ENCODE measurements around the gene TMEM184B.
"Not testable (repeated sequence)": the region's sequence is repeated elsewhere in the genome, so short reads cannot be mapped to it uniquely, and the experiment has no call there.

TMEM184B gene

GRCh38 chr22:38189104-38189503 is 83.7 kb downstream of the TMEM184B start:
- Mint-ChIP-seq H3K27me3 (no peaks in the 10 kb centered on the region), H3K27ac (no peak overlapping the region), H3K9me3 (no peaks in the 10 kb centered on the region), H3K4me1 (ENCODE audit: low read depth) (peaks cover 6% of the 10 kb centered on the region), H3K36me3 (ENCODE audit: low read depth) (no peaks in the 10 kb centered on the region), H3K4me3 (no peak overlapping the region)

GRCh38 chr22:38187413-38188212 is 85.2 kb downstream of the TMEM184B start:
- Mint-ChIP-seq H3K4me3 (no peak overlapping the region), H3K4me1 (ENCODE audit: low read depth) (peaks cover 4% of the 10 kb centered on the region), H3K36me3 (ENCODE audit: low read depth) (no peaks in the 10 kb centered on the region), H3K27me3 (no peaks in the 10 kb centered on the region), H3K27ac (peak overlapping the region; percentile 28), H3K9me3 (no peaks in the 10 kb centered on the region)

DNA sequence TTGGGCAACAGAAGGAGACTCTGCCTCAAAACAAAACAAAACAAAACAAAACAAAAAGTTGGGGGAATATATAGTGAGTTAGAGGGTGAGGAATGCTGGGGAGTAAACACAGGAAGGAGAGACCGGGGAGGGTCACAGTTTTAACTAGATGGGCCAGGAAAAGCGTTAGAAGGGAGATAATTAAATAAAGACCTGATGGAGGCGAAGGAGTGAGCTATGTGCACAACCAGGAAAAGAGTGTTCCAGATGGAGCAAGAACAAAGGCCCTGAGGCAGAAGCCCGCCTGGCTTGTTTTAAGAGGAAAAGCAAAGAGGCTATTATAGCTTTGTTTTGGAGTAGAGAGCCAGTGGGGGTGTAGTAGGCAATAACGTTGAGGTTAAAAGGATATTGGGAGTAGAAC is 86.4 kb downstream of the TMEM184B start:
- Mint-ChIP-seq H3K27ac (no peak overlapping the region), H3K27me3 (no peaks in the 10 kb centered on the region), H3K9me3 (no peaks in the 10 kb centered on the region), H3K4me1 (ENCODE audit: low read depth) (peaks cover 11% of the 10 kb centered on the region), H3K36me3 (ENCODE audit: low read depth) (no peaks in the 10 kb centered on the region), H3K4me3 (no peak overlapping the region)

DNA sequence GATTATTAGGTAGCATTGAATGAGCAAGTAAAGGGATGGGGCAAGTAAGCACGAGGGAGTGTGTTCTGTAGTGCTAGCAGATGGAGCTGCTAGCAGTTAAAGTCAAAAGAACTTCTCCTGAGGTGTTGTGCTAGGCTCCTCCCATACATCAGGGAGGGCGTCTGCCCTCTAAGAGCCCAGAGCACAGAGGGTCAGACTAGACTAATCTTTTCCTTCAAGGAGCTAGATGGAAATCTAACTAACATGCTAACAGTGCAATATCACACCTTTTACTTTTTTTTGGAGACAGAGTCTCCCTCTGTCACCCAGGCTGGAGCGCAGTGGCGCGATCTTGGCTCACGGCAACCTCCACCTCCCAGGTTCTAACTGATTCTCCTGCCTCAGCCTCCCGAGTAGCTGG is 88.0 kb downstream of the TMEM184B start:
- no peak overlapping the region for H3K4me3 Mint-ChIP-seq
- H3K36me3 Mint-ChIP-seq (ENCODE audit: low read depth), result no peaks in the 10 kb centered on the region
- H3K27me3 Mint-ChIP-seq, result no peaks in the 10 kb centered on the region
- H3K27ac Mint-ChIP-seq, result no peak overlapping the region
- H3K4me1 Mint-ChIP-seq (ENCODE audit: low read depth), result peaks cover 27% of the 10 kb centered on the region
- H3K9me3 Mint-ChIP-seq, result no peaks in the 10 kb centered on the region

DNA sequence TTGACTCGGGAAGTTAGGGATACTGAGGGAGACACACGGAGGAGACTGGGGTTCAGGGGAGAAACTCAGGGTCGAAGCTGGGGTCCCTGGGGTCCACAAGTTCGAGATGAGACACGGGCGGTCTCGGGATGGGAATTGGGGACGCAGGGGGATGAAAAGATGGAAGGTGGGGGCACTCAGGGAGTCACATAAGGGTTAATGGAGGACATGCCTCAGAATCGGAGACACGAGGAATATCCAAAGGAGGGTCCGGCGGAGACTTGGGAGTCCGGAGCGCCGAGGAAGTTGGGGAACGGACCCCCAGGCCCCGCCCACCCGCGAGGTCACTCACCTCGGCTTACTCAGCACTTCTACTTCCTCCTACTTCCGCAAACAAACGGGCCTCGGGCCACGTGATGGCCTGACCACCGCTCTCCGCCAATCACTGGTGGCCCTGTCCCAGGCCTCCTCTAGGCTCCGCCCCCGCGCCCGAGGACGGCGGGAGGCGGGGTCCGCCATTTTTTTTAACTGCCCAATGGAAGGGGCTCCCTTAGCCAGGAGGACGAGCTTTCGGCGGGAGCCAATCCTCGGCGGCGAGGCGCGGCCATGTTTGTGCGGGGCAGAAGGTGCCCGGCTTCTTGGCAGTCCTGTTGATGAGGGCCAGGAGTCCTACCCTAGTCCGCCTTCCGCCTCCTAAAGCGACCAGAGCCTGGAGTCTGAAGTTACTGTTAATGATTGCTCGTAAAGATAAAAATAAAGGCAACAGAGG is 91.2 kb downstream of the TMEM184B start, which contains the start of gene PLA2G6:
Gene PLA2G6, minus strand, starts transcription at position 378 of the 748 bp plus-strand sequence. CDS start 12,404 bp downstream, outside the sequence.
- H3K9me3 Mint-ChIP-seq, result no peaks in the 10 kb centered on the region
- peak within 1 kb of the TSS; percentile 92 for H3K27ac Mint-ChIP-seq
- H3K27me3 Mint-ChIP-seq, result no peaks in the 10 kb centered on the region
- H3K36me3 Mint-ChIP-seq (ENCODE audit: low read depth), result peaks cover 4% of the 10 kb centered on the region
- peak within 1 kb of the TSS; percentile 93 for H3K4me3 Mint-ChIP-seq
- H3K4me1 Mint-ChIP-seq (ENCODE audit: low read depth), result peaks cover 51% of the 10 kb centered on the region

- H3K36me3 Mint-ChIP-seq (ENCODE audit: low read depth), result peaks cover 4% of the 10 kb centered on the region
- H3K4me1 Mint-ChIP-seq (ENCODE audit: low read depth), result peaks cover 58% of the 10 kb centered on the region
- no peaks in the 10 kb centered on the region for H3K27me3 Mint-ChIP-seq
- no peaks in the 10 kb centered on the region for H3K9me3 Mint-ChIP-seq
- peak overlapping the region; percentile 92 for H3K27ac Mint-ChIP-seq
- peak overlapping the region; percentile 93 for H3K4me3 Mint-ChIP-seq
Measured at GRCh38 chr22:38180841-38181452, 91.9 kb downstream of the TMEM184B start.

- H3K27me3 Mint-ChIP-seq; H3K4me3 Mint-ChIP-seq; H3K27ac Mint-ChIP-seq; H3K9me3 Mint-ChIP-seq; H3K36me3 Mint-ChIP-seq (ENCODE audit: low read depth): not testable (repeated sequence)
- peaks cover 71% of the 10 kb centered on the region for H3K4me1 Mint-ChIP-seq (ENCODE audit: low read depth)
Measured at GRCh38 chr22:38178605-38178937, 94.2 kb downstream of the TMEM184B start.

GRCh38 chr22:38177926-38178604 is 94.7 kb downstream of the TMEM184B start:
- no peak overlapping the region for H3K27ac Mint-ChIP-seq
- no peaks in the 10 kb centered on the region for H3K9me3 Mint-ChIP-seq
- H3K4me1 Mint-ChIP-seq (ENCODE audit: low read depth), result peaks cover 76% of the 10 kb centered on the region
- no peaks in the 10 kb centered on the region for H3K27me3 Mint-ChIP-seq
- peaks cover 4% of the 10 kb centered on the region for H3K36me3 Mint-ChIP-seq (ENCODE audit: low read depth)
- no peak overlapping the region for H3K4me3 Mint-ChIP-seq

DNA sequence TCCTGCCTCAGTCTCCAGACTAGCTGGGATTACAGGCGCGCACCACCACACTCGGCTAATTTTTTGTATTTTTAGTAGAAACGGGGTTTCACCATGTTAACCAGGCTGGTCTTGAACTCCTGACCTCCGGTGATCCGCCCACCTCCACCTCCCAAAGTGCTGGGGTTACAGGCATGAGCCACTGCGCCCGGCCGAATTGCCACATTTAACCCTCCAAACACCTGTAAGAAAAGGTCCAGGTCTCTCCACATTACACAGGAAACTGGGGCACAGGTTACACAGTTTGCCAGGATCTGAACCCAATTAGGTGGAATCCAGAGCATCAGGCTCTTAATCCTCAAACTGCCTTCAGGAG is 95.3 kb downstream of the TMEM184B start:
- H3K4me3 Mint-ChIP-seq; H3K27me3 Mint-ChIP-seq; H3K9me3 Mint-ChIP-seq; H3K36me3 Mint-ChIP-seq (ENCODE audit: low read depth); H3K27ac Mint-ChIP-seq: not testable (repeated sequence)
- H3K4me1 Mint-ChIP-seq (ENCODE audit: low read depth), result peaks cover 78% of the 10 kb centered on the region

GRCh38 chr22:38177044-38177443 is 95.8 kb downstream of the TMEM184B start:
- Mint-ChIP-seq H3K4me3 (no peak overlapping the region), H3K27me3 (no peaks in the 10 kb centered on the region), H3K27ac (peak overlapping the region; percentile 87), H3K4me1 (ENCODE audit: low read depth) (peaks cover 82% of the 10 kb centered on the region), H3K9me3 (no peaks in the 10 kb centered on the region), H3K36me3 (ENCODE audit: low read depth) (peaks cover 5% of the 10 kb centered on the region)

- Mint-ChIP-seq H3K27me3 (no peaks in the 10 kb centered on the region), H3K9me3 (no peaks in the 10 kb centered on the region), H3K4me1 (ENCODE audit: low read depth) (peaks cover 78% of the 10 kb centered on the region), H3K4me3 (peak overlapping the region; percentile 43), H3K27ac (peak overlapping the region; percentile 87), H3K36me3 (ENCODE audit: low read depth) (peaks cover 9% of the 10 kb centered on the region)
Measured at GRCh38 chr22:38176170-38176741, 96.6 kb downstream of the TMEM184B start.

DNA sequence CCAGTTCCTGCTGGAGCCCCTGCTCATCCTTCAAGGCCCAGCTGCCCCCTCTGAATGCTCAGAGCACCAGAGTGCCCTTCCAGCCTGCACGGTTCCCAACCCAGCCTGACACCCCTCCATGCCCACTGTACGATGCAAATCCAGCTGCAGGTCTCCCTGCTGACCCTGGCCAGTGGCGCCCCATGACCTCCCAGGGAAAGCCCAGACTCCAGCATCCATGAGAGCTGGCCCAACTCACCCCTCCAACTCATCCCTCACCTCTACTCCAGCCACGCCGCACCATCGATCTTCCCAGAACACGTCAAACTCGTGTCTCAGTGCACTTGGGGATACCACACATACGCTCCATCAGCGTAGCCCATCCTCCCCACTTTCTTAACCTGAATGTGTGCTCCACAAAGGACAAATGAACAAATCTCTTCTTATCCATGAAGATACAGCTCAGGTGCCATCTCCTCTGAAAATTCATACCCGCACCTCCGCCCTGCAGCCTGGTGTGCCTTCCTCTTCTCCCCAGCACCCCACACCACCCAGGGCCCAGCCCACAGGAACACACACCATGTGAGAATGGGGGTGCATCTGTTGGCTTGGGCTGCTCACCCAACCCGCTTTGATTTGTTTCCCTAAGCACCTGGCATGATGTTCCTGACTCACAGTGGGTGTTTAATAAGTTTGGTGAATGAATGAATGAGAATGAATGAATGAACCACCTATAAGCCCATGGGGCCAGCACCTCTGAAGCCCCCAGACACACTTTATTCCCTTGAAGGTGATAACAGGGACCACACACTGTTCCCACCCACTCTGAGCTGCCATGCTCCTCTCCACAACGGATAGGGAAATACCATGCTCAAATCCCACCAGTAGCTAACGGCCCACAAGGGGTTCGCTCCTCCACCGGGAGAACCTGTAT is 97.3 kb downstream of the TMEM184B start:
- Mint-ChIP-seq H3K9me3 (no peaks in the 10 kb centered on the region), H3K4me1 (ENCODE audit: low read depth) (peaks cover 70% of the 10 kb centered on the region), H3K4me3 (no peak overlapping the region), H3K36me3 (ENCODE audit: low read depth) (peaks cover 9% of the 10 kb centered on the region), H3K27ac (peak overlapping the region; percentile 87), H3K27me3 (no peaks in the 10 kb centered on the region)

DNA sequence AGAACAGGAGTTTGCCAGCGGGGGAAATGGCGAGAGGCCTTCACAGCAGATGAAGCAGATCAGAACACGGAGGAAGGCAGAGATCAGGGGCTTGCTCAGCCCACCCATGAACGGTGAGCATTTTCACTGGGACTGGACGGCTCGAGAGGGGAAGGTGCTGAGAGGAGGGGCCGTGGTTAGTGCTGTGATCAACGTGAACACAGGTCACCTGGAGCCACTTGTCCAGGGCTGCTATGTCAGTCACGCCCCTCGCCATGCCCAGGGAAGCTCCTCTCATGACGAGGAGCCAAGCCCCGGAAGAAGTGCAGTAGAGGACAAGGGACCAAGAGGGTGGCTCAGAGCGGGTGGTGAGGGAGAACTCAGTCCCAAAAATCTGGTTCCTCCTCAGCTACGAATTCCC is 98.2 kb downstream of the TMEM184B start:
- Mint-ChIP-seq H3K27ac (no peak overlapping the region), H3K9me3 (no peaks in the 10 kb centered on the region), H3K36me3 (ENCODE audit: low read depth) (peaks cover 9% of the 10 kb centered on the region), H3K4me1 (ENCODE audit: low read depth) (peaks cover 62% of the 10 kb centered on the region), H3K4me3 (no peak overlapping the region), H3K27me3 (no peaks in the 10 kb centered on the region)

GRCh38 chr22:38173641-38173906 is 99.2 kb downstream of the TMEM184B start:
- Mint-ChIP-seq H3K36me3 (ENCODE audit: low read depth) (peaks cover 5% of the 10 kb centered on the region), H3K4me3 (no peak overlapping the region), H3K27ac (peak overlapping the region; percentile 89), H3K4me1 (ENCODE audit: low read depth) (peaks cover 52% of the 10 kb centered on the region), H3K9me3 (no peaks in the 10 kb centered on the region), H3K27me3 (no peaks in the 10 kb centered on the region)

Measured in stimulated activated naive CD8-positive, alpha-beta T cell treated with anti-CD3 and anti-CD28 coated beads, Interleukin-15, Interleukin-2, amounts not matched to agents 100 ng/mL and 50 ng/mL, for 24 hours (primary cell).